PC-9 (cell line): ENCODE results near the gene DDAH2. TPM values are rescaled to one million over a fixed set of nuclear protein-coding genes. Genes with fewer than 3 reads are reported as not detected.
A peak's percentile ranks its signal among the peaks of the same experiment; 100 is the strongest.

Source experiments
- Bru-seq: library from RNA; stranded (reverse); fragments of 400-500 nt; gene quantifications from one replicate; lab custom pipeline; 2021; lab: Mats Ljungman, UMichigan
- BruChase-seq, 2 experiments: library from RNA; stranded (reverse); fragments of 400-500 nt; gene quantifications; one replicate each; lab custom pipeline; 2021; lab: Mats Ljungman, UMichigan
- BruUV-seq: library from RNA; stranded (reverse); fragments of 400-500 nt; replicated peaks from 2 replicates; lab custom pipeline; 2021; lab: Mats Ljungman, UMichigan
- CTCF ChIA-PET: fragments of 300-600 bp; sonication (Branson Sonifier 250); formaldehyde crosslinking; loops from one replicate; lab custom pipeline; 2022; ENCODE audit warnings: antibody characterized with exemption; lab: Charles Lee
- POLR2A ChIA-PET: fragments of 300-600 bp; sonication (Branson Sonifier 250); formaldehyde crosslinking; loops from one replicate; lab custom pipeline; 2022; ENCODE audit warnings: antibody characterized with exemption; ENCODE audit not compliant: unreplicated experiment; lab: Charles Lee
- DNase-seq, 2 experiments: peaks; one replicate each; pipeline versions ENCODE4 v3.0.0 to v3.0.0-alpha.2; 2015 to 2022; ENCODE audit warnings: mixed read lengths in 1 of 2
- H2AFZ ChIP-seq: fragments of 200-600 bp; sonication (generic); 2 replicates; pipeline ENCODE4 v1.8.1; 2017; ENCODE audit warnings: antibody characterized with exemption
- H3F3A ChIP-seq: fragments of 200-600 bp; sonication (generic); 2 replicates; pipeline ENCODE4 v1.8.1; 2017; ENCODE audit warnings: antibody characterized with exemption, mild to moderate bottlenecking, low read depth; ENCODE audit not compliant: insufficient read depth
- H3K27ac ChIP-seq: fragments of 200-600 bp; sonication (generic); 2 replicates; pipeline ENCODE4 v1.6.1; 2016; ENCODE audit warnings: mixed run types
- H3K27me3 ChIP-seq: fragments of 200-600 bp; sonication (generic); 2 replicates; pipeline ENCODE4 v1.6.1; 2016; ENCODE audit warnings: low read depth, mixed run types; ENCODE audit not compliant: insufficient read depth
- H3K36me3 ChIP-seq: fragments of 200-600 bp; sonication (generic); 2 replicates; pipeline ENCODE4 v1.6.1; 2016; ENCODE audit warnings: low read depth, mixed run types
- H3K4me1 ChIP-seq: fragments of 200-600 bp; sonication (generic); replicated peaks from 2 replicates; pipeline ENCODE4 v1.6.1; 2016; ENCODE audit warnings: mixed run types; ENCODE audit not compliant: insufficient read depth
- H3K4me2 ChIP-seq: fragments of 200-600 bp; sonication (generic); 2 replicates; pipeline ENCODE4 v1.6.1; 2017; ENCODE audit warnings: mixed run types
- H3K4me3 ChIP-seq: fragments of 200-600 bp; sonication (generic); 2 replicates; pipeline ENCODE4 v1.6.1; 2016; ENCODE audit warnings: mixed run types
- H3K79me2 ChIP-seq: fragments of 200-600 bp; sonication (generic); 2 replicates; pipeline ENCODE4 v1.6.1; 2017; ENCODE audit warnings: low read depth, mixed run types
- H3K9me2 ChIP-seq: fragments of 200-600 bp; sonication (generic); 2 replicates; pipeline ENCODE4 v1.8.1; 2017; ENCODE audit warnings: mild to moderate bottlenecking; ENCODE audit not compliant: insufficient read depth
- H3K9me3 ChIP-seq: fragments of 200-600 bp; sonication (generic); 2 replicates; pipeline ENCODE4 v1.8.1; 2016; ENCODE audit warnings: low read depth; ENCODE audit not compliant: insufficient read depth
- H4K20me1 ChIP-seq: fragments of 200-600 bp; sonication (generic); 2 replicates; pipeline ENCODE4 v1.8.1; 2017; ENCODE audit not compliant: insufficient read depth
- CTCF ChIP-seq: fragments of 200-600 bp; sonication (generic); conservative IDR thresholded peaks from 2 replicates; pipeline ENCODE4 v1.6.1; 2017; ENCODE audit warnings: mixed run types, antibody characterized with exemption, mild to moderate bottlenecking, moderate library complexity
- EZH2 ChIP-seq: fragments of 200-600 bp; sonication (generic); IDR thresholded peaks from 2 replicates; pipeline ENCODE4 v1.8.0; 2017; ENCODE audit warnings: antibody characterized with exemption, low read depth
- intact Hi-C: fragments of 100-400 bp; cut with micrococcal nuclease; formaldehyde crosslinking; loops from one replicate; pipeline ENCODE4 v1.10.0; 2022; ENCODE audit not compliant: unreplicated experiment
- long read RNA-seq: library from polyadenylated mRNA; stranded (forward); transcript quantifications from one replicate; pipeline ENCODE4 v2.0.0, GENCODE V29; 2022
- total RNA-seq: library from RNA; stranded (reverse); gene quantifications from 2 replicates; pipeline ENCODE4 v1.2.3, GENCODE V29; 2021

DDAH2 gene
- total RNA-seq, result 58.3 and 99.6 TPM in 2 replicates
- percentile 71 among the genes with signal in this experiment for Bru-seq, nascent RNA
- percentile 83 among the genes with signal in this experiment for BruChase-seq, experiment 1, labeled RNA remaining after a 2-hour chase
- BruChase-seq, experiment 2, labeled RNA remaining after a 6-hour chase, result percentile 90 among the genes with signal in this experiment
- long read RNA-seq, transcript DDAH2-212 (6 exons, 1,688 nt), result minor isoform, 17 of 93 reads
- long read RNA-seq, transcript DDAH2-213 (7 exons, 1,688 nt), result major isoform, 51 of 93 reads
- long read RNA-seq, partial matches to known transcripts, result 6 of 93 reads
- long read RNA-seq, other reads (novel, unspliced or antisense), result 15 of 93 reads

- Histone ChIP-seq H3K4me1 (peaks cover 9% of the 10 kb centered on the region), H3K4me3 (peak within 1 kb of the TSS; percentile 81), H3K27ac (no peak within 1 kb of the TSS), H3K9me2 (no peaks in the 10 kb centered on the region), H2AFZ (peak within 1 kb of the TSS; percentile 78), H3K79me2 (peaks cover 19% of the 10 kb centered on the region), H3K9me3 (no peaks in the 10 kb centered on the region), H4K20me1 (peaks cover 24% of the 10 kb centered on the region), H3F3A (peaks cover 58% of the 10 kb centered on the region), H3K36me3 (peaks cover 33% of the 10 kb centered on the region), H3K4me2 (peak within 1 kb of the TSS; percentile 73), H3K27me3 (no peaks in the 10 kb centered on the region)
- ChIA-PET POLR2A (interaction anchor here (0.5 kb wide), 2 partner anchors 169 kb away, joined by 3 to 5 read pairs; no protein-coding TSS in a partner anchor), CTCF (interaction anchor here (0.7 to 1.4 kb wide), 2 partner anchors 9 to 41 kb away, joined by 10 to 12 read pairs; no protein-coding TSS in a partner anchor)
- no TSS peak for BruUV-seq
- DNase-seq, result no peak
- intact Hi-C loops, result loop anchor here (1.0 kb wide), 2 partner anchors 9 to 40 kb away; no protein-coding TSS in a partner anchor
- TF ChIP-seq EZH2 (no peak), CTCF (peak; percentile 81)
Measured at GRCh38 chr6:31728767-31729514, at the start of gene DDAH2. DDAH2 (minus strand) TSS chr6:31729299; CDS start chr6:31729161, 138 bp downstream.

GRCh38 chr6:31778193-31778592 lies 49.1 kb upstream of the DDAH2 start:
- CTCF ChIA-PET, result interaction anchor here (0.6 kb wide), 1 partner anchor 43 kb away, joined by 9 read pairs; no protein-coding TSS in a partner anchor
- no TSS peak for BruUV-seq
- intact Hi-C loops, result loop anchor here (10.0 kb wide), 1 partner anchor 177 kb away; the partner anchor contains the start of genes NELFE and SKIC2

More at GRCh38 chr6:31778193-31778592, 49.1 kb upstream of the DDAH2 start:
- no peak overlapping the region for H2AFZ ChIP-seq
- no peaks in the 10 kb centered on the region for H3K79me2 ChIP-seq
- H3F3A ChIP-seq, result peaks cover 28% of the 10 kb centered on the region; the same call in 1 of the 2 replicates
- peaks cover 31% of the 10 kb centered on the region for H3K4me1 ChIP-seq
- no peak for DNase-seq
- TF ChIP-seq CTCF (no peak), EZH2 (no peak)
- H3K4me2 ChIP-seq, result no peak overlapping the region
- H4K20me1 ChIP-seq, result no peaks in the 10 kb centered on the region
- H3K9me3 ChIP-seq, result no peaks in the 10 kb centered on the region
- peaks cover 12% of the 10 kb centered on the region; the same call in 1 of the 2 replicates for H3K36me3 ChIP-seq
- H3K4me3 ChIP-seq, result no peak overlapping the region
- H3K27ac ChIP-seq, result peak overlapping the region; percentile 58
- H3K27me3 ChIP-seq, result no peaks in the 10 kb centered on the region
- POLR2A ChIA-PET, result interaction anchor here (0.6 kb wide), 1 partner anchor 122 kb away, joined by 3 read pairs; no protein-coding TSS in a partner anchor
- no peaks in the 10 kb centered on the region for H3K9me2 ChIP-seq
